Measurements from ENCODE around the gene S100A1. TPM values are rescaled to one million over a fixed set of nuclear protein-coding genes. Genes with fewer than 3 reads are reported as not detected.

Gene S100A1
- total and polyA plus RNA-seq, 2 experiments from 2014 or later: 1.3 to 2.7 TPM

GRCh38 chr1:153607381-153607780 lies 20.9 kb upstream of the S100A1 start:
- WGBS (ENCODE audit: low lambda C conversion rate, missing lambda C conversion rate): 96% methylated on average over 8 of the region's 8 CpGs
- Histone ChIP-seq H4K20me1 (ENCODE audit: insufficient read depth, poor library complexity, severe bottlenecking) (no peaks in the 10 kb centered on the region), H3K9me2 (replicated peaks; ENCODE audit: insufficient read depth) (no peaks in the 10 kb centered on the region), H3K9me3 (ENCODE audit: low read depth) (no peaks in the 10 kb centered on the region), H3K27me3 (no peaks in the 10 kb centered on the region), H3K4me1 (ENCODE audit: insufficient read depth) (peaks cover 22% of the 10 kb centered on the region), H3K36me3 (replicated peaks; ENCODE audit: insufficient read depth, low read depth) (no peaks in the 10 kb centered on the region), H3K27ac (no peak overlapping the region), H3K4me2 (no peak overlapping the region), H2AFZ (no peak overlapping the region), H3K79me2 (peaks cover 24% of the 10 kb centered on the region), H3K4me3 (no peak overlapping the region)
- no peak for DNase-seq (ENCODE audit: low spot score)
- TF ChIP-seq CTCF (IDR thresholded peaks at IDR 0.05; ENCODE audit: poor library complexity) (no peak), EZH2 (IDR thresholded peaks at IDR 0.05; ENCODE audit: borderline replicate concordance) (no peak), EZH2phosphoT487 (IDR thresholded peaks at IDR 0.05; ENCODE audit: low read depth, severe bottlenecking, unreplicated experiment) (no peak)

- Histone ChIP-seq H4K20me1 (ENCODE audit: insufficient read depth, poor library complexity, severe bottlenecking) (no peaks in the 10 kb centered on the region), H3K36me3 (replicated peaks; ENCODE audit: insufficient read depth, low read depth) (no peaks in the 10 kb centered on the region), H2AFZ (no peak overlapping the region), H3K4me1 (ENCODE audit: insufficient read depth) (peaks cover 27% of the 10 kb centered on the region), H3K9me2 (replicated peaks; ENCODE audit: insufficient read depth) (no peaks in the 10 kb centered on the region), H3K4me3 (no peak overlapping the region), H3K4me2 (peak overlapping the region; percentile 69), H3K79me2 (peaks cover 25% of the 10 kb centered on the region), H3K27ac (peak overlapping the region; percentile 93), H3K27me3 (no peaks in the 10 kb centered on the region), H3K9me3 (ENCODE audit: low read depth) (no peaks in the 10 kb centered on the region)
- no peak for DNase-seq (ENCODE audit: low spot score)
- WGBS (ENCODE audit: low lambda C conversion rate, missing lambda C conversion rate): 80% methylated on average over 7 of the region's 7 CpGs
- no peak for TF ChIP-seq EZH2phosphoT487 (IDR thresholded peaks at IDR 0.05; ENCODE audit: low read depth, severe bottlenecking, unreplicated experiment)
- TF ChIP-seq CTCF (IDR thresholded peaks at IDR 0.05; ENCODE audit: poor library complexity): no peak
- no peak for TF ChIP-seq EZH2 (IDR thresholded peaks at IDR 0.05; ENCODE audit: borderline replicate concordance)
These were observed 20.0 kb upstream of the S100A1 start for GRCh38 chr1:153608089-153608682.

- Histone ChIP-seq H3K9me3 (ENCODE audit: low read depth) (no peaks in the 10 kb centered on the region), H3K4me2 (peak overlapping the region; percentile 69), H4K20me1 (ENCODE audit: insufficient read depth, poor library complexity, severe bottlenecking) (no peaks in the 10 kb centered on the region), H3K4me3 (no peak overlapping the region), H3K9me2 (replicated peaks; ENCODE audit: insufficient read depth) (no peaks in the 10 kb centered on the region), H3K27me3 (no peaks in the 10 kb centered on the region), H3K36me3 (replicated peaks; ENCODE audit: insufficient read depth, low read depth) (no peaks in the 10 kb centered on the region), H3K27ac (peak overlapping the region; percentile 93), H2AFZ (no peak overlapping the region), H3K4me1 (ENCODE audit: insufficient read depth) (peaks cover 34% of the 10 kb centered on the region), H3K79me2 (peaks cover 33% of the 10 kb centered on the region)
- peak; percentile 79 for DNase-seq (ENCODE audit: low spot score)
- 44% methylated on average over 19 of the region's 19 CpGs for whole genome bisulfite sequencing (ENCODE audit: low lambda C conversion rate, missing lambda C conversion rate)
- TF ChIP-seq EZH2phosphoT487 (IDR thresholded peaks at IDR 0.05; ENCODE audit: low read depth, severe bottlenecking, unreplicated experiment) (no peak), CTCF (IDR thresholded peaks at IDR 0.05; ENCODE audit: poor library complexity) (no peak), EZH2 (IDR thresholded peaks at IDR 0.05; ENCODE audit: borderline replicate concordance) (no peak)
These were observed 19.3 kb upstream of the S100A1 start for GRCh38 chr1:153608742-153609584.
